H1 (cell line): ENCODE results near the gene COL6A3. TPM values are rescaled to one million over a fixed set of nuclear protein-coding genes. Genes with fewer than 3 reads are reported as not detected.

ENCODE experiments used
- CTCF ChIA-PET: fragments of 300-600 bp; sonication (Branson Sonifier 250); formaldehyde crosslinking; loops from one replicate; lab custom pipeline; 2021; ENCODE audit not compliant: partially characterized antibody; lab: Charles Lee
- POLR2A ChIA-PET: fragments of 300-600 bp; sonication (Branson Sonifier 250); formaldehyde crosslinking; loops from one replicate; lab custom pipeline; 2021; ENCODE audit warnings: inconsistent platforms; ENCODE audit not compliant: partially characterized antibody; lab: Charles Lee
- DNase-seq, 2 experiments: peaks; one replicate each; pipeline versions ENCODE4 v3.0.0 to v3.0.0-alpha.2; 2010 to 2022; ENCODE audit warnings: low spot score in 2 of 2, low read depth in 1 of 2, mixed read lengths in 1 of 2
- FAIRE-seq: peaks from 2 replicates; lab custom pipeline; 2011; peaks lifted over from hg19 to GRCh38; lab: Jason Lieb, UNC
- H2AFZ ChIP-seq: 2 replicates; pipeline ENCODE4 v1.8.1; 2012; ENCODE audit warnings: low read length, inconsistent platforms
- H2AK5ac ChIP-seq: 2 replicates; pipeline ENCODE4 v1.6.1; 2013; ENCODE audit warnings: low read depth, low read length
- H2BK120ac ChIP-seq: replicated peaks from 2 replicates; pipeline ENCODE3; 2013; ENCODE audit warnings: low read depth, low read length, inconsistent platforms
- H2BK12ac ChIP-seq: 2 replicates; pipeline ENCODE4 v1.6.1; 2013; ENCODE audit warnings: low read depth, low read length
- H2BK15ac ChIP-seq: 2 replicates; pipeline ENCODE4 v1.6.1; 2013; ENCODE audit warnings: low read length
- H2BK20ac ChIP-seq: 2 replicates; pipeline ENCODE4 v1.6.1; 2013; ENCODE audit warnings: low read length
- H2BK5ac ChIP-seq: 2 replicates; pipeline ENCODE4 v1.6.1; 2013; ENCODE audit warnings: low read depth, low read length
- H3K14ac ChIP-seq: 2 replicates; pipeline ENCODE4 v1.6.1; 2013; ENCODE audit warnings: inconsistent platforms; ENCODE audit not compliant: insufficient read length
- H3K18ac ChIP-seq: 2 replicates; pipeline ENCODE4 v1.6.1; 2013; ENCODE audit warnings: low read length; ENCODE audit errors: extremely low read depth
- H3K23ac ChIP-seq: 2 replicates; pipeline ENCODE4 v1.6.1; 2013; ENCODE audit warnings: inconsistent platforms; ENCODE audit not compliant: insufficient read length
- H3K23me2 ChIP-seq: 2 replicates; pipeline ENCODE4 v1.6.1; 2013; ENCODE audit warnings: low read depth, low read length
- H3K27ac ChIP-seq: 2 replicates; pipeline ENCODE4 v1.6.1; 2011; ENCODE audit warnings: low read depth, low read length, inconsistent platforms
- H3K27me3 ChIP-seq, 4 experiments: replicated peaks in 1 of 4; 1 replicate in 1 of 4; 2 replicates in 3 of 4; pipeline versions ENCODE4 v1.6.1 to v1.8.1; 2011 to 2013; ENCODE audit warnings: low read length in 3 of 4, mild to moderate bottlenecking in 3 of 4, inconsistent platforms in 2 of 4, mixed read lengths in 2 of 4, moderate library complexity in 1 of 4; ENCODE audit not compliant: control insufficient read depth in 3 of 4, insufficient read depth in 3 of 4; ENCODE audit errors: extremely low read depth in 1 of 4
- H3K36me3 ChIP-seq, 4 experiments: 2 replicates each; pipeline versions ENCODE4 v1.6.1 to v1.8.1; 2011 to 2013; ENCODE audit warnings: mild to moderate bottlenecking in 4 of 4, low read length in 3 of 4, moderate library complexity in 2 of 4, control low read depth in 1 of 4, inconsistent platforms in 1 of 4; ENCODE audit not compliant: insufficient read depth in 4 of 4, control insufficient read depth in 2 of 4
- H3K4ac ChIP-seq: replicated peaks from 2 replicates; pipeline ENCODE3; 2013; ENCODE audit warnings: low read length, low read depth, mixed read lengths, inconsistent platforms; ENCODE audit not compliant: insufficient read length
- H3K4me1 ChIP-seq, 4 experiments: replicated peaks in 1 of 4; 1 replicate in 1 of 4; 2 replicates in 3 of 4; pipeline versions ENCODE4 v1.6.1 to v1.8.1; 2011 to 2013; ENCODE audit warnings: low read length in 3 of 4, inconsistent platforms in 2 of 4, mixed read lengths in 1 of 4; ENCODE audit not compliant: insufficient read depth in 4 of 4, control insufficient read depth in 3 of 4
- H3K4me2 ChIP-seq, 2 experiments: 2 replicates each; pipeline versions ENCODE4 v1.6.1 to v1.8.1; 2011 to 2013; ENCODE audit warnings: low read depth in 2 of 2, low read length in 2 of 2, control low read depth in 1 of 2, inconsistent platforms in 1 of 2, mild to moderate bottlenecking in 1 of 2; ENCODE audit not compliant: insufficient read depth in 1 of 2
- H3K4me3 ChIP-seq, 4 experiments: fragments of 200-600, 300-600 bp in 1 of 4; sonication (generic), shearing (Covaris generic), sonication (Bioruptor Twin) in 1 of 4; 2 replicates each; pipeline versions ENCODE4 v1.5.1 to v1.8.1; 2011 to 2016; ENCODE audit warnings: low read length in 4 of 4, low read depth in 3 of 4, control low read depth in 2 of 4, inconsistent platforms in 2 of 4, mild to moderate bottlenecking in 2 of 4, mixed read lengths in 1 of 4, moderate library complexity in 1 of 4; ENCODE audit not compliant: insufficient read depth in 2 of 4; ENCODE audit errors: extremely low read depth in 1 of 4
- H3K56ac ChIP-seq: replicated peaks from 2 replicates; pipeline ENCODE3; 2013; ENCODE audit warnings: low read depth, mild to moderate bottlenecking, mixed read lengths, low read length, inconsistent platforms; ENCODE audit not compliant: insufficient read length
- H3K79me1 ChIP-seq: 2 replicates; pipeline ENCODE4 v1.6.1; 2013; ENCODE audit warnings: low read depth, low read length, control low read depth
- H3K79me2 ChIP-seq, 2 experiments: 2 replicates each; pipeline versions ENCODE4 v1.6.1 to v1.8.1; 2012 to 2013; ENCODE audit warnings: low read length in 2 of 2, mild to moderate bottlenecking in 2 of 2, inconsistent platforms in 1 of 2; ENCODE audit not compliant: insufficient read depth in 2 of 2, control insufficient read depth in 1 of 2
- H3K9ac ChIP-seq, 4 experiments: replicated peaks in 1 of 4; 1 replicate in 1 of 4; 2 replicates in 3 of 4; pipeline versions ENCODE4 v1.6.1 to v1.8.1; 2011 to 2013; ENCODE audit warnings: low read depth in 3 of 4, low read length in 3 of 4, control low read depth in 2 of 4, mild to moderate bottlenecking in 2 of 4, moderate library complexity in 2 of 4, inconsistent platforms in 1 of 4; ENCODE audit errors: extremely low read depth in 1 of 4
- H3K9me3 ChIP-seq, 2 experiments: 2 replicates each; pipeline versions ENCODE4 v1.6.1 to v1.8.1; 2012 to 2013; ENCODE audit warnings: mild to moderate bottlenecking in 2 of 2, moderate library complexity in 2 of 2, control low read depth in 1 of 2, inconsistent platforms in 1 of 2, low read depth in 1 of 2, low read length in 1 of 2, mixed read lengths in 1 of 2; ENCODE audit not compliant: insufficient read depth in 2 of 2
- H4K20me1 ChIP-seq, 2 experiments: replicated peaks in 1 of 2; 2 replicates each; pipeline versions ENCODE3 to v1.8.1; 2011 to 2013; ENCODE audit warnings: inconsistent platforms in 2 of 2, low read length in 2 of 2, mild to moderate bottlenecking in 1 of 2; ENCODE audit not compliant: insufficient read depth in 2 of 2, control insufficient read depth in 1 of 2
- H4K5ac ChIP-seq: 2 replicates; pipeline ENCODE4 v1.6.1; 2013; ENCODE audit warnings: low read length, low read depth, mixed read lengths, inconsistent platforms; ENCODE audit not compliant: insufficient read length
- H4K8ac ChIP-seq: 2 replicates; pipeline ENCODE4 v1.8.0; 2013; ENCODE audit warnings: mild to moderate bottlenecking, moderate library complexity, low read length, inconsistent platforms; ENCODE audit not compliant: insufficient read depth; ENCODE audit errors: extremely low read depth
- H4K91ac ChIP-seq: replicated peaks from 2 replicates; pipeline ENCODE3; 2013; ENCODE audit warnings: low read length, mixed read lengths, inconsistent platforms; ENCODE audit not compliant: insufficient read length
- ATF3 ChIP-seq: IDR thresholded peaks from 2 replicates; pipeline ENCODE4 v1.6.1; 2011; ENCODE audit warnings: low read depth, mild to moderate bottlenecking, low read length; ENCODE audit not compliant: insufficient read depth
- CBX8 ChIP-seq: fragments of 300-800, 300-1000 bp; sonication (generic); IDR thresholded peaks from 2 replicates; pipeline ENCODE4 v1.7.1; 2016; ENCODE audit warnings: low read depth, low read length, borderline replicate concordance
- CHD1 ChIP-seq: IDR thresholded peaks from 2 replicates; pipeline ENCODE4 v1.6.1; 2012; ENCODE audit warnings: low read depth, low read length, improper control_type of control experiment
- CTBP2 ChIP-seq: IDR thresholded peaks from 2 replicates; pipeline ENCODE4 v1.7.0; 2011; ENCODE audit warnings: borderline replicate concordance, mild to moderate bottlenecking, moderate library complexity, mixed read lengths, low read length; ENCODE audit not compliant: insufficient read depth, insufficient read length
- JUND ChIP-seq: IDR thresholded peaks from 2 replicates; pipeline ENCODE4 v1.6.1; 2011; ENCODE audit warnings: mild to moderate bottlenecking, improper control_type of control experiment, low read length
- PHF8 ChIP-seq: fragments of 200-600 bp; sonication (generic); conservative IDR thresholded peaks from 2 replicates; pipeline ENCODE4 v1.7.1; 2012; ENCODE audit warnings: low read depth, mild to moderate bottlenecking, inconsistent platforms, low read length, moderate library complexity
- RFX5 ChIP-seq: IDR thresholded peaks from 2 replicates; pipeline ENCODE4 v1.6.1; 2011; ENCODE audit warnings: low read depth, low read length, improper control_type of control experiment, borderline replicate concordance
- TAF1 ChIP-seq: IDR thresholded peaks from 2 replicates; pipeline ENCODE4 v1.6.1; 2011; ENCODE audit warnings: mild to moderate bottlenecking, low read depth, low read length
- TEAD4 ChIP-seq: IDR thresholded peaks from 2 replicates; pipeline ENCODE4 v1.6.1; 2012; ENCODE audit warnings: low read depth, low read length, inconsistent platforms, mixed read lengths
- WGBS, 2 experiments: shearing (Covaris generic) in 1 of 2; methylation state at CpG; one replicate each; pipeline versions ENCODE4 v1.1.6 to v1.1.7; 2013 to 2015; ENCODE audit warnings: low lambda C conversion rate in 2 of 2, mixed read lengths in 2 of 2, inconsistent platforms in 1 of 2, low coverage in 1 of 2, missing lambda C conversion rate in 1 of 2; ENCODE audit not compliant: insufficient replicate concordance in 2 of 2, insufficient coverage in 1 of 2, insufficient read length in 1 of 2; ENCODE audit errors: extremely low coverage in 1 of 2, missing lambda C conversion rate in 1 of 2; 5-methylcytosine and 5-hydroxymethylcytosine counted together
- polyA plus RNA-seq, 7 experiments: library from polyadenylated mRNA; depleted of rRNA in 3 of 7; stranded (reverse) in 5 of 7; unstranded in 2 of 7; fragments of >200 nt in 5 of 7; fragments of 200-250 nt in 2 of 7; gene quantifications; 1 replicate in 5 of 7; 2 replicates in 1 of 7; 4 replicates in 1 of 7; pipeline versions ENCODE4 v1.2.1 to v1.2.3, GENCODE V29; 2011 to 2013; ENCODE audit warnings: missing spikeins in 2 of 7, mixed read lengths in 2 of 7
- total RNA-seq: library from RNA; stranded (reverse); fragmentation: NEBNext Ultra II Directional; extraction: Animal tissue kit (Norgen Biotek cat#: 25700); gene quantifications from 2 replicates; pipeline ENCODE4 v1.2.1, GENCODE V29; 2021

COL6A3 gene
- total and polyA plus RNA-seq, 2 of the 8 experiments (the other 6 are each of a cell fraction or from before 2014, with no cell fraction given), result 1.2 to 3.4 TPM

DNA sequence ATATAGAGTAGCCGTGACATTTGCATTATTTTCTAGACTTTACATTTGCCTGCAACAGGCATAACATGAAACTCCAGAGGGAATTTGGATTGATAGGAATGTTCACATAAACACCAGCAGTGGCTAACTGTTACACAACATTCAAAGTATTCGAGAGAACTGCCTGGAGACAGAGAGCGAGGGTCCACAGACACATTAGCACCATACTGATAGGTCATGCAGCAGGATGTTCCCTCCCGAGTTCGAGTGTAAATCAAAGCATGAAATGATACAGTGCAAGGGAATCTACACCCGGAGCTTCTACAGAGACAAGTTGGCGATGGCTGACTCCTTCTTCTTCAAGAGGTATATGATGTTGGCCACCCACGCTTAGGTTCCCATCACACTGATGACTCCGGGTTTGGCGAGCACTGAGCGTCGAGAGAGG lies 89.5 kb downstream of the COL6A3 start:
- H2AK5ac ChIP-seq, result no peak overlapping the region
- no peak for TF ChIP-seq CTBP2
- TF ChIP-seq CBX8, result no peak
- no peak for TF ChIP-seq CHD1
- no peak for TF ChIP-seq RFX5
- no peak for TF ChIP-seq ATF3
- no peak for TF ChIP-seq PHF8
- no peak for TF ChIP-seq TEAD4
- TF ChIP-seq JUND, result no peak
- no peak for TF ChIP-seq TAF1
- no peaks in the 10 kb centered on the region for H3K9me3 ChIP-seq
- H4K20me1 ChIP-seq, result no peaks in the 10 kb centered on the region
- no peaks in the 10 kb centered on the region; a peak in 1 of 7 replicates for H3K4me1 ChIP-seq
- no peak overlapping the region for H2AFZ ChIP-seq
- no peak overlapping the region for H3K56ac ChIP-seq
- no peak overlapping the region for H2BK15ac ChIP-seq
- H2BK12ac ChIP-seq, result no peak overlapping the region
- H2BK120ac ChIP-seq, result no peak overlapping the region
- no peak overlapping the region for H3K9ac ChIP-seq
- FAIRE-seq (no peak), DNase-seq (no peak)
- H3K4ac ChIP-seq, result no peak overlapping the region
- H3K4me2 ChIP-seq, result no peak overlapping the region
- no peaks in the 10 kb centered on the region for H3K79me1 ChIP-seq
- no peaks in the 10 kb centered on the region for H3K36me3 ChIP-seq
- H3K27ac ChIP-seq, result no peak overlapping the region
- no peak overlapping the region for H3K18ac ChIP-seq
- no peak overlapping the region for H2BK5ac ChIP-seq
- H3K27me3 ChIP-seq, result no peaks in the 10 kb centered on the region; a peak in 1 of 7 replicates
- no peak overlapping the region for H4K8ac ChIP-seq
- no peak overlapping the region for H4K91ac ChIP-seq
- POLR2A ChIA-PET, result no interaction called here
- no peaks in the 10 kb centered on the region for H3K23me2 ChIP-seq
- no peak overlapping the region for H3K14ac ChIP-seq
- no peak overlapping the region for H3K23ac ChIP-seq
- 92% methylated on average over 12 of the region's 12 CpGs; no CpG with 5 or more reads in 1 of the 2 experiments for WGBS, 2 experiments
- H4K5ac ChIP-seq, result no peak overlapping the region
- H3K4me3 ChIP-seq, result no peak overlapping the region
- no peaks in the 10 kb centered on the region for H3K79me2 ChIP-seq
- CTCF ChIA-PET, result interaction anchor here (4.2 kb wide), 1 partner anchor 12 kb away, joined by 32 read pairs; no protein-coding TSS in a partner anchor
- H2BK20ac ChIP-seq, result no peak overlapping the region; the same call in 1 of the 2 replicates
